CD4-positive, alpha-beta T cell treated with Interleukin-10 for 1 hour (primary cell): ENCODE results near the gene CD207.
"Not testable (repeated sequence)": the region's sequence is repeated elsewhere in the genome, so short reads cannot be mapped to it uniquely, and the experiment has no call there.

Experiments
- DNase-seq: peaks from one replicate; pipeline ENCODE4 v3.0.0-alpha.2; 2020

Gene CD207

DNA sequence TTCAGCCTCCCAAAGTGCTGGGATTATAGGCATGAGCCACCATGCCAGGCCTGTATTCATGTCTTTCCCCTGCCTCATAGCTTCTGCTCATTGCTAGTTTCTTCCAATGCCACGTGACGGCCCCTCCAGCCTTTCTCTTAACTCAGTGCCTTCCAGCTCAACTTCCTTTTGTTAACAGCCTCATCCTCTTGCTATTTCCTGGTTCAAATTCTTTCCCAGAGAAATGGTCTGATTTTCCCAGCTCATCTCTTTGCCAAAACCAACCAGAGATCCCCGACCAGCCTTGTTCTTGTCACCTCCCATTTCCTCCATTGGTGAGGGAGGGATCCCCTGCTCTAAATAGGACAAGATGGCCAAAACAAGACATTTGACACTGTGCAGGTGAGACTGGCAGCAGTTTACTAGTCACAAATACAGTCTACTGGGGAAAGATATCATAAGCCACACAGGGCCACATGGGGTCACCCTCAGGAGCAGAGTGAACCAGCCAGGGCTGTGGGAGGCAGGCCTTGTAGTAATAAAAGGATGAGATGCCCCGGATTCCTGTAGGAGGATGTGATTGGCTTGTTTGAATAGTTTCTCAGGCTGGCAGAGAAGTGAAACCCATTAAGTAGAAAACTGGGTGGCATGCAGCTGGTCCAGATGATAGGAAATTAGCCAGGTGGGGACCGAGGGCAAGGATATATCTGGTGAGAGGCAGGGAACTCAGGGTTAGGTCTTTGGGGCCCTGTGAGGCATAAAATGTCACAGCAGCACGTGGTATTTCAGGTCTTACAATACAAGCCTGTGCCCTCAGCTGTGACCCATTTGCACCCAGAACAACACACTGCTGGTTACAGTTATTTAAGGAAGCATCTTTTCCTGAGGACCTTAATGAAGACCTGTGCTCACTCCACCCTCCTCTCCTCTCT is 6.4 kb downstream of the CD207 start:
- no peak for DNase-seq

DNA sequence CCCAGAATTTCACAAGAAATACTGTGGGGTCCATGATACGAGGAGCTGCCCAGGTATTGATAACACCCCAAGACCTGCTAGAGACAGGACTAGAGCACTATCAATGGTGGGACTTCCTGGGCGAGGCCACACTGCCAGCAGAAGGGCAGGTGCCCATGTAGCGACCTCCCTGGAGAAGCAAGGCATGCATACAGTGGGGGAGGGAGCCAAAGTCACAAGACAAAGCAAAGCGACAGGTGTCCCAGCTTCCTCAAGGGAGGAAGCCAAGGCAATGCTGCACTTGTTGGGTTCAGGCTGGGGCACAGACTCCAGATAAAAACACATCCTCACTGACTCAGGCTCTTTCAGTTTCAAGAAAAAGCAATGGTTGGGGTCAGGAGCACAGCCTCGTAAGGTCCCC is 7.5 kb downstream of the CD207 start:
- no peak for DNase-seq

DNA sequence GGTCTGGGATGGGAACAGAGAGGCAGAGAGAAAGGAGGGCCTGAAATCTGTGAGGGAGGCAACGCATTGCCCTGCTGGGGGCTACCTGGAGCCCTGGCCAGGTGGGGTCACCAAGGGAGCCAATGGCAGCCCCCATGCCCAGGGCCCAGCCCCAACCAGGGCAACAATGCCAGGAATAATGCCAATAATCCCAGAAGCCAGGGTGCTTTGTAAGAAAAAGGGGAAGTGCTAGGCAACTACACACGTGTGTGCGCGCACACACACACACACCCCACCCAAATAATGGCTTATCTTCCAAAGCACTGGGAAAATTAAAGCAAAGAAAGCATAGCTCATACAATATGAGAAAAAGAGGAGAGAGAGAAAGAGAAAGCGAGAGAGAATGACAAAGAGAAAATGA is 8.2 kb downstream of the CD207 start:
- no peak for DNase-seq

DNA sequence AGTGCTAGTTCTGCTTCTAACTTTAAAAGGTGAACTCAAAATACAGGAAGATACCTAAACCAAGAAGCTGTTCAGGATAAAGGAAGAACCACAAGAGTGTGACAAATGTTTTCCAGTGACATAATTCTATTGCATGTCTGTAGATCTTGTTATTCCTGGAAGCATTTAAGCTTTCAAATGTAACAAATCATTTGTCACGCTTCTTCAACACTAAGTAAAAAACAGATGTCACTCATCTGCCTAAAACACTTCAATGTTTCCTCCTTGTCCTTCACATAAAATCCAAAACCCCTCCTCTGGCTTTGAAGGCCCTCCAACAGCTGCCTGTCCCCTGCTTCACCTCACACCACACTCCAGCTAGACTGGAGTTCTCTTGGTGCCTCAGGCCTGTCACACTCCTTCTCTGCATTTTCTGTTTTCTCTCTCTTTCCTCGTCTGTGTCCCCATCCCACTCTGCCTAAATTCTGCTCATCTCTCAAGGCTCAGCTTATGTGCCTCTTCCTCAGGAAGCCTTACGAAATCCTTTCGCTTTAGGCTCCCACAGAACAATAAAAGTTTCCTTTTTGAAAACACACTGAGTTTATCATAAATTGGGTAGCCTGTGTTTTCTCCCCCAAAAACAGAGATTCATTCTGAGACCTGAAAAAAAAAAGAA is 8.8 kb downstream of the CD207 start:
- no peak for DNase-seq

DNA sequence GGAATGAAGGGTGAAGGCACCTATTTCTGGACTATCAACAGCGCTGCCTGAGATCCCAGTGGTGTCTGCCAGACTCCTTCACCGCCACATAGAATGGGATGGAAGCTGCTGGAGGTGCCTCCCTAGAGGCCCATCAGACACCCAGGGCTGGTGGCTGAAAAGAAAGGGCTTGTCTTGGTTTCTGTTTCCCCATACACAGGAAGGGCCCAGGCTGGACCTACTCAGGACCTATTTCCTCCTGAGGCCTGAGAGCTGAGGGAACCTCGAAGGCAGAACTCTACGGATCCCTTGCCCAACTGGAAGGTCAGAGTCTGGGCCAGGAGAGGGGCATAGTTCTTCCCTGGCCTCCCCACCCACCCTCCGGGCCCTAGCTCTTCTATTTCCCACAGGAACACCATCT is 12.4 kb downstream of the CD207 start:
- no peak for DNase-seq

DNA sequence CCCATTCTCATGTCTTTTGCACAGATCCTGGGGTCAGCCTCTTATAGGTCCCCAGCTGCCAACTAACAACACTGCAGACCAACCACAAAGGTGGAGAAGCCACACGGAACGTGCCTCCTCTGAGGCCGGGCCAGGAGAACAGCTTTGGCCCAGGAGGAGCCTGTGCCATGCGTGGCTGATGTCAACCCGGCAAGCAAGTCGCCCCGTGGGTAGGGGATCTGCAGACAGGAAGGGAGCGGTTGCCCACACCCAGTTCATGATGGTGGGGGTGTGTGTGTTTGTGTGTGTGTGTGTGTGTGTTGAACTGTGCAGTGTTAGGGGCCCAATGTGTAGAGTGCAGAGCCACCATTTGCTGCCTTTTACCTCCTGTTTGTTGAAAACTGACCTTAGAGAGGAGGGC is 12.8 kb downstream of the CD207 start:
- no peak for DNase-seq

DNA sequence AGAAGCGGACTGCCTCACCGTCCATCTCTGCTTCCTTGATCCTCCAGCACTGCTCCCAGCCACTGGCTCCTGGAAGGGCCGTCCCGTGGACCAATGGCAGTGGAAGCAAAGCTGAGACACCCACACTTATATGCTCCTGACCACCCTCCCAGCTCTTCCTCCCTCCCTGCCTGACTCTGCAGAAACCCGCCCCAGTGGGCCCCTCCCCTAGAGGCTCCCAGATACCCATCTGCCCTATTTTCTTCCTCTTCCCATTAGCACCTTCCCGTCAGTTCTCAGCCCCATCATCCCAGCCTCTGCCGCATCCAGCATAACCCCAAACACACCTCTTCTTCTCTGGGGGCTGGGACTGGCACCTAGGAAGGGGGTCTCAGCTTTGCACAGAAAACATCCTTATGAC is 15.1 kb downstream of the CD207 start, which contains the start of gene CLEC4F:
Gene CLEC4F, minus strand, starts transcription at position 101 of the 400 bp plus-strand sequence. Its CDS starts 76 bp downstream, at position 25.
- DNase-seq = no peak

DNA sequence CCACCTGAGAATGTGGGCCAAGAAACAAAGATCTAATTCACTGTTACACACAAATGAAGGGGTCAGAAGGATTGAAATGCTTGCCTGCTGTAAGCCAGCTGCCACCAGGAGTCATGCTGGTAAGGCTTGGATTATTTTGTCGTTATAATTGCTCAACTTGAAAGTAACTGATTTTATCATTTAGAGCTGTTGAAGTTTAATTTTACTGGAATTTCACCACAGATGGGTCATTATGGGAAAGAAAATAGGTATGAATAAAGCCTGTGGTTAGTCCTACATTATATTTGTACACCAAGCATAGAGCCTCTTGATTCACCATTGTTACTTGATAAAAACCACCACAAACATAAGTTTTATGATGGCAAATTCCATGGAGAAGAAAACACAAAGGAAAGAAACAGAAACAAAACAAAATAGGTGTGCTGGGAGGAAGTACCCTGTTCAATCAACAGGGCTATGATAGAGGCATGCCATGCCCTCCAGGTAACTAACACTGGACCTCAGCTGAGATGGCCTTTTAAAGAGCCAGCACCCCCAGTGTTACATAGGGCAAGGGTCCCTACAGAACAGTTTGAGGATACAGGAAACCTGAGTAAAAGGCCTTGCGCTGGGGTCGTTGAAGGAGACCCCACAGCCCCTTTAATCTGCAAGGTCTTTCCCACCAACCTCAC is 18.2 kb downstream of the CD207 start:
- DNase-seq = no peak

DNA sequence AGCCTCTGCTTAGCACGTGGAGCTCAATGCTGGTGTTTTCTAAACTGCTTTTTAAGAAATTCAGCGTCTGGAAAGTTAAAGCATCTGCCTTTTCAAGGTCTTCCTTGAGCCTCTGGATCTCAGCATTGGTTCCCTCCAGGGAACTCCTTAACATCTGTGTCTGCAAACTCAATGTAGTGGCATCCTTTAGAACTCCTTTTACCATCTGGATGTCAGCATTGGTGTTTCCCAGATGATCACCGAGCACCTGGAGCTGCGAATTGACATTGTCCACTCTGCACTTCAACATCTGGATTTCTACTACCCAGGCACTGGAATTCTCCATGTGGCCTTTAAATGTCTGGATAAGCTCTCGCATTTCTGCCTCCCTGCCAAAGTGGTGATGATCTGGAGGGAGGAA is 18.9 kb downstream of the CD207 start:
- DNase-seq = no peak

DNA sequence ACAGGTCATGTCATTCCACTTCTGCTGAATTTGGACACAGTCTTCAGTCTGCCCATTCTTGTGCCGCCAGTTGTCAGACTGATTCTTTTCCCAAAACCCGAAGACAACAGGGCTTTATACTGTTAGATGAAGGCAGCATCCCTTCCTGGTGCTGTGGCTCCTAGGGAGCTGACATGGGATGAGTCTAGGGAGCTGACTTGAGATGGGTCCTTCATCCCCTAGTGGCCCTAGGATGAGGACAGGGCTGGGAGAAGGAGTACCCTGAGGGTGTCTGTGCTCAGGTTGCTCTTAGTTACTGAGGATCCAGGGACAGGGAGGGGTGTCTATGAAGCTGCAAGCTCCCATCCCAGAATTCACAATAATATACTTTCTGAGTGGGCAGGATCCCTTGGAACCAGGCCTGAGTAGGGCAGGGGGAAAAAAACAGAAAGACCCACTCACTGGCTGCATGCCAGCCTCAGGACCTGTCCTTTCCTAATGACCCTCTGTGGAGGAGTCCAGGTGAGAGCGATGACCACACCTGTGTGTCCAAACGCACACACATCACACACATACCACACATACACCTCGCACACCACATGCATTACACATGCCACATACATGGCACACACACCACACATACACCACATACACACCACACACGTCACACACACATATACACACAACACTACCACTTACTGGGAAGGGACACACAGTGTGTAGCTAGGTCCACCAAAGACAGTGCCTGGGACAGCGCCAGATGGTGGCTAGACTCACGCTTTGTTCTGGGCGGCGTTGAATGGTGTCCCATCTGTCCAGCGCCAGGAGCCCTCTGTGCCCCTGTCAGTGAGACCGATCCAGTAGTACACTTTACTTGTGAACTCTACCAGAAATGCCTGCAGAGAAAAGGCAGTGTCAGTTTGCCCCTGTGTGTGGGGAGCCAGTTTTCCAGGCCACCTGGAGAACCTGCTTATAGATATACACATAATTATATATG is 26.3 kb downstream of the CD207 start:
- DNase-seq = no peak

DNA sequence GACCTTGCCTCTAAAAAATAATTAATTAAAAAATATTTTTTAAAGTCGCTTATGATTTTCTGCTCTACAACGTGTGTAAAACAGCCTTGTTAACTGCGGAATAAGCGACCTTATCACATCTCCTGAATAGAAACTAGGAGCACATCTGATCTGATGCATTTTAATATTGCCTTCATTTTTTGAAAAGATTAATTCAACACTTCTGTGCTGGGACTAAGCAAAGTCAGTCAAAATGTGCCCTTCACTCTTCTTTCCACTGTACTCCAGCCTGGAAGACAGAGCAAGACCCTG is 27.8 kb downstream of the CD207 start:
- DNase-seq = no peak

DNA sequence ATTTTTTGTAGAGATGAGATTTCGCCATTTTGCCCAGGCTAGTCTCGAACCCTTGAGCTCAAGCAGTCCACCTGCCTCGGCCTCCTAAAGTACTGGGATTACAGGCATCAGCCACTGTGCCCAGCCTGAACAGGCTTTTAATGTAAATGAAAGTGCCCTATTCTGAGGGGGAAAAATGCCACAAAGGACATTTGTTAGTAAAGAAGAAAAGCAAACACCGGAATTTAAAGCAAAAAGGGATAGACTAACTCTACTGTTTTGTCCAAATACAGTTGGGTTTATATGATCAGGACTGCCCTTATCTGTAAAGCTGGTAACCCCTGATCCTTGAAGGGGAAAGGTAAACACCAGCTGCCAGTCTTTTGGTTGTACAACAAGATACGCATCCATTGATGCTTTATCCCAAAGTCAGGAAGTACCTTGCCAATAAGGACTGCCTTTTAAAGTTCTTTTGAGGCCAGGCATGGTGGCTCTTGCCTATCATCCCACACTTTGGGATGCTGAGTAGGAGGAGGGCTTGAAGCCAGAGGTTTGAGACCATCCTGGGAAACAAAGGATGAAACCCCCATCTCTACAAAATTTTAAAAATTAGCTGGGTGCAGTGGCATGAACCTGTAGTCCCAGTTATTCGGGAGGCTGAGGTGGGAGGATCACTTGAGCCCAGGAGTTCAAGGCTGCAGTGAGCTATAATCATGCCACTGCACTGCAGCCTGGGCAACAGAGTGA is 28.4 kb downstream of the CD207 start:
- no peak for DNase-seq

DNA sequence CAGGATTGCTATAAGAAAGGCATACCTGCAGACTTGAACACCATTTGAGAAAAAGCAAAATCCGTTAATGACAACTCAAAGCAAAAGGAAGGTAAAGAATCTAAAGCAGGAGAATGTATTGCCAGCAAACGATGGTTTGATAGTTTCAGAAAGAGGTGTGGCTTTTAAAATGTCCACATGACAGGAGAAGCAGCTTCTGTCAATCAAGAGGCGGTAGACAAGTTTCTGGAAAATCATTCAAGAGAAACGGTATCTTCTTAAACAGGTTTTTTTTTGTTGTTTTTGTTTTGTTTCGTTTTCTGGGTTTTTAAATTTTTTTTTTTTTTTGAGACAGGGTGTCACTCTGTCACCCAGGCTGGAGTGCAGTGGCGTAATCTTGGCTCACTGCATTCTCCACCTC is 29.0 kb downstream of the CD207 start:
- no peak for DNase-seq

DNA sequence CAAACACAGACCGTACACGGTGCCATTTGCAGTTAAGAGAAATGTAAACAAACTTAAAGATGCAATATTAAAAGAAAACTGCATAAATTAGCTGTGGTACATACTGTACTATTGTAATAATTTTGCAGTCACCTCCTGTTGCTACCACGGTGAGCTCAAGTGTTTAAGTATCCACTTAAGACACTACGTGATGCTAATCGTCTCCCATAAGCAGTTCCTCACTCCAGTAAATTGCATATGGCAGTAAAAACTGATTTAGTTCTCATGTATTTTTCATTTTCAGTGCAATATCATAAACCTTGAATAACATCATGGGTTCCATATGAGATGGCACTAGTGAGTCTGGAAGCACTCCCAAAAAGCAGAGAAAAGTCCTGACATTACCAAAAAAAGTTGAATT is 29.6 kb downstream of the CD207 start:
- no peak for DNase-seq

DNA sequence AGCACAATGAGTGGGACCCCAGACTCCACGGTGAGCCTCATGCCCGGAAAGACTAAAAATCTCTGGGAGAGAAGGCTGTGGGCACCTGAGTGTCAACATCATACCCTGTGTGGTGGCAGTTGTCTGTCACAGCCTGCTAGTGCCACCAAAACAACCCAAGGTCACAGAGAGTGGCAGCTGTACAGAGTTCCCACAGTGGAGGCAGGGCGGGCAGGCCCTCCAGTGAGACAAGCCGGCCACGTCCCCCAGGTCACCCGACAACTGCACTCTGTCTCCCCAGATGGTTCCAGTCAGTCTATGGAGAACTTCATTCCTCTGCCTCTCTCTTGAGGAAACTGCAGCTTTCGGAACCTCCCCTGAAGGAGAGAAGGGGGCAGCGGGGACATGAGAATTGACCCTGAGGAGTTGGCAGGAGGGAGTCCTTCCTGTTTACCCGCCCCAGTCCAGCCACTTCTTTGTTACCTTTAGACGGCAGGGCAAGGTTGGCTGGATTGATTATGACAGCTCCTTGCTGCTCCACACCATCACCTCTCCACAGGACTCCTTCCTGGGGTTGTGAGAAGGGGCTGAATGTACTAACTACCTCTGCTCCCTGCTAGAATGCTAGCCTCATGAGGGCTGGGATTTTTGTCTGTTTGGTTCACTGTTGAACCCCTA is 33.9 kb downstream of the CD207 start:
- DNase-seq = no peak

DNA sequence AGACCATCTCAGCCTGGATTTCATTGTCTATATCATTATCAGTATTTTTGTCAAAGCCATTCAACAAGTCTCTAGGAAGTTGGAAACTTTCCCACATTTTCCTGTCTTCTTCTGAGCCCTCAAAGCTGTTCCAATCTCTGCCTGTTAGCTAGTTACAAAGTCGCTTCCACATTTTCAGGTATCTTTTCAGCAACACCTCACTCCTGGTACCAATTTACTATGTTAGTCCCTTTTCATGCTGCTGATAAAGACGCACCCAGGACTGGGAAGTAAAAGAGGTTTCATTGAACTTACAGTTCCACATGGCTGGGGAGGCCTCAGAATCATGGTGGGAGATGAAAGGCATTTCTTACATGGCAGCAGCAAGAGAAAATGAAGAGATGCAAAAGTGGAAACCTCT is 35.9 kb downstream of the CD207 start:
- no peak for DNase-seq

DNA sequence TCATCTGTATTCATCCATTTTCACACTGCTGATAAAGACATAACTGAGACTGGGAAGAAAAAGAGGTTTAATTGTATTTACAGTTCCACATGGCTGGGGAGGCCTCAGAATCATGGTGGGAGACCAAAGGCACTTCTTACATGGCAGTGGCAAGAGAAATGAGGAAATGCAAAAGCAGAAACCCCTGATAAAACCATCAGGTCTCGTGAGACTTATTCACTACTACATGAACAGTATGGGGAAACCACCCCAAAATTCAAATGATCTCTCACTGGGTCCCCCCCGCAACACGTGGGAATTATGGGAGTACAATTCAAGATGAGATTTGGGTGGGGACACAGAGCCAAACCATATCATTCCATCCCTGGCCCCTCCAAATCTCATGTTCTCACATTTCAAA is 37.6 kb downstream of the CD207 start:
- DNase-seq = not testable (repeated sequence)

DNA sequence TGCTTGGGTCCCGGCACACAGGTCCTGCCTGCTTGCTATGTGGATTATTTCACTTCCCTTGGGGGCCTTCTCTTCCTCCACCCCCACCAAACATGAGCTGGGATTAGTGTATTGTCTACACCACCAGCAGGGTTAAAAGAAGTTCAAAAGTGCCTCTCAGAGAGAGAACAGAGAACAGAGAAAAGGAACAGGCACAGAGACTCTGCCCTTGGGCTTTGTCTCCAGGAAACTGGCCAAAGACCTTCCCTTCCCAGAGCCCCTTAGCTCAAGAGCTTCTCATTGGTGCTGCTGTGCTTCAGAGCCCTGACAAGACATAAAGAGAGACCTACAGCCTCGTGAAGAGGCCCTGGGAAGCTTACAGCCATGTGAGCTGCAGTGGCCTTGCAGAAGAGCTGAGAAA is 38.1 kb downstream of the CD207 start:
- no peak for DNase-seq

DNA sequence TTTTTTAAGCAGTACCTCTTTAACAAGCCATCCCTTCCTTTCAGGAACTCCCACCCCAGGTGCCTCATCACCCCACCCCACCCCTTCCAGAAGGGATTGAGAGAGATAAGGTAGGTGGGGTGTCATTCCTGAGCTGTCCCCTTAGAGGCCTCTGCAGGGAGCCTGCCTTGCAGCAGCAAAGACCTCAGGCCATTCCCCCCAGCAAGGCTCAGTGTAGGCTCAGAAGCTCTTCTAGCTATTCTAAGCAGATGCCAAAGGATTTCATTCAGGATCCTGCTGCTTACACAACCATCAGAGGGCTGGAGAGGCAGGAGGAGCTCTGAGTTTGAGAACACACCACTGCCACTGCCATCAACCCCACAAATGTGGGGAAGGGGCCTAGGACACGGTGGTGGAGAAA is 39.4 kb downstream of the CD207 start:
- no peak for DNase-seq

DNA sequence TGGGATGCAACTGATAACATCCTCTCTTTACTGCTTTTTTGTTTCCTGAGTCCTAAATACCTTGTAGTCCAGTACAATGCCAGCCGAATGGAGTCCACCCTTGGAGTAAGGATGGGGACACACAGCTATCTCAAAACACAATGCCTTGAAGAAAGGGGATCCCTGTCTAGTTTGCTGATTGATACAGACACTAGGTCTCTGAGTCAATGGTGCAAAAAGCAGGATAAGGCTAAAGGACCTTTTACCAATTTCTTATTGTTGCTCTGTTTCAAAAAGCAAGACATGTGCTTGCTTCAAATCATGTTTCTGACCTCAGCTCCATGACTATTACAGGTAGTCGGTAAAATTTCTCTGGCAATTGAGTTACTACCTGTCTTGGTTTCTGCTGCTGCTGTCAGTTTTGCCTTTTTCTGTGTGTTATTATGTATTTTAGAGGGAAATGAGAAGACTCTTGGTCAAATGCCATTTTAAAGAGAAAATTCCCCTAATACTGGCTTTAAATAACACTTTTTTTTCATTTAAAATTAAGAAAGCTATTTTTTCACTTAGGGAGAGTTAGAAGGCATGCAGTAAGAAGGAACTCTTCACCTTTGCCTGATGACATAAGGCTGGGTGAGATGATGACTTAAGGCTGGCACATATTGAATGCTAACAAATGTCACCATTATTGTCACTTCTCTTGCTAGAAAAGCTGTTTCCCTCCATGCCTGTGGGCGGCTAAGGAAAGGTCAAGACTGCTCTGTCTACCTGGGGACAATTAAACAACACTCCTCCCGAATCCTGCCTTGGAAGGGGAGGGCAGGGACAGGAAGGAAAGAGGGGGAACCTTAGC is 40.2 kb downstream of the CD207 start:
- DNase-seq = no peak

DNA sequence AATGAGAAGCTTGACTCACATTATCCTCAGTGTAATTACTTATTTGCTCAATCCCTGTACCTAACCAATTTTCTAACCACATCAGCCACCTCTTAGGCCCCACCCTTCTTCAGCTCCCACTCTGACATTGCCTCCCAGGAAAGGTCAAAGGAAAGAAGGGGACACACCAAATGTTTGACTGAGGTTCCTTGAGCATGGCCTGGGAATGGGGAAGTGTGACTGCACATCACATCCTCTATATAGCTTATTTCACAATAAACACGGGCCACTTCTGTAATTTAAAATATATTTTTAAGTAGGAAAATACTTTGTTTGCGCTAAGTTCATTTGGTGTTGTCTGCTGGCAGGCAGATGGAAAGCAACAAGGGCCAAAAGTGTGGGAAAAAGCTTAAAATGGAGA is 42.2 kb downstream of the CD207 start:
- DNase-seq = peak; percentile 3
